Endodermal cell (in vitro differentiated cells): ENCODE results near the gene DSN1. TPM values are rescaled to one million over a fixed set of nuclear protein-coding genes. Genes with fewer than 3 reads are reported as not detected.
A peak's percentile ranks its signal among the peaks of the same experiment; 100 is the strongest.

ENCODE experiments used
- DNase-seq: peaks from one replicate; pipeline ENCODE4 v3.0.0-alpha.2; 2017
- H3K27ac ChIP-seq: 2 replicates; pipeline ENCODE4 v1.5.1; 2013; ENCODE audit warnings: mild to moderate bottlenecking, low read depth, low read length, moderate library complexity
- H3K27me3 ChIP-seq: 2 replicates; pipeline ENCODE4 v1.6.1; 2013; ENCODE audit warnings: mild to moderate bottlenecking, low read length, moderate library complexity; ENCODE audit not compliant: insufficient read depth, control insufficient read depth, poor library complexity, severe bottlenecking
- H3K36me3 ChIP-seq: 2 replicates; pipeline ENCODE4 v1.7.0; 2013; ENCODE audit warnings: mild to moderate bottlenecking, low read length, moderate library complexity; ENCODE audit not compliant: control insufficient read depth, insufficient read depth
- H3K4me1 ChIP-seq: one replicate; pipeline ENCODE4 v1.7.0; 2013; ENCODE audit warnings: low read length; ENCODE audit not compliant: control insufficient read depth, insufficient read depth
- H3K4me3 ChIP-seq: 2 replicates; pipeline ENCODE4 v1.5.1; 2013; ENCODE audit warnings: mild to moderate bottlenecking, low read length, moderate library complexity
- H3K9ac ChIP-seq: 2 replicates; pipeline ENCODE4 v1.6.1; 2013; ENCODE audit warnings: mild to moderate bottlenecking, low read length, moderate library complexity; ENCODE audit not compliant: poor library complexity, severe bottlenecking; ENCODE audit errors: extremely low read depth
- H3K9me3 ChIP-seq: 2 replicates; pipeline ENCODE4 v1.6.1; 2013; ENCODE audit warnings: mild to moderate bottlenecking, low read length, moderate library complexity; ENCODE audit not compliant: control insufficient read depth
- H3K27ac Mint-ChIP-seq: 2 replicates; pipeline ENCODE4 v1.8.0; 2020; ENCODE audit warnings: mixed read lengths
- H3K27me3 Mint-ChIP-seq: 2 replicates; pipeline ENCODE4 v1.8.0; 2021; ENCODE audit warnings: mild to moderate bottlenecking, mixed read lengths; ENCODE audit not compliant: insufficient read depth
- H3K36me3 Mint-ChIP-seq: 2 replicates; pipeline ENCODE4 v1.8.0; 2020; ENCODE audit warnings: low read depth, mixed read lengths
- H3K4me1 Mint-ChIP-seq: 2 replicates; pipeline ENCODE4 v1.8.0; 2020; ENCODE audit warnings: mixed read lengths
- H3K4me3 Mint-ChIP-seq: 2 replicates; pipeline ENCODE4 v1.8.0; 2020; ENCODE audit warnings: mild to moderate bottlenecking, moderate library complexity, mixed read lengths
- H3K9me3 Mint-ChIP-seq: 2 replicates; pipeline ENCODE4 v1.8.0; 2020; ENCODE audit warnings: mild to moderate bottlenecking, mixed read lengths
- WGBS, 2 experiments: methylation state at CpG; one replicate each; pipeline versions ENCODE4 v1.1.5 to v1.1.7; 2013; ENCODE audit warnings: missing lambda C conversion rate in 2 of 2, mixed read lengths in 1 of 2; ENCODE audit not compliant: insufficient coverage in 1 of 2, insufficient read length in 1 of 2; 5-methylcytosine and 5-hydroxymethylcytosine counted together
- total RNA-seq, 2 donors: library from RNA; stranded (reverse); fragmentation: NEBNext Ultra II Directional in 1 of 2; extraction: Animal tissue kit (Norgen Biotek cat#: 25700) in 1 of 2; gene quantifications; 2 replicates in 1 of 2; 3 replicates in 1 of 2; pipeline ENCODE4 v1.2.1, GENCODE V29; 2021
- TF ChIP-seq, protein P1 (sequence below): fragments of 200-600 bp; sonication (generic); conservative IDR thresholded peaks from 2 replicates; pipeline ENCODE4 v1.5.0; 2021; ENCODE audit warnings: antibody characterized with exemption, mild to moderate bottlenecking

DSN1 gene
- total RNA-seq, 2 donors from 2014 or later, result 21.4 to 32.4 TPM

DNA sequence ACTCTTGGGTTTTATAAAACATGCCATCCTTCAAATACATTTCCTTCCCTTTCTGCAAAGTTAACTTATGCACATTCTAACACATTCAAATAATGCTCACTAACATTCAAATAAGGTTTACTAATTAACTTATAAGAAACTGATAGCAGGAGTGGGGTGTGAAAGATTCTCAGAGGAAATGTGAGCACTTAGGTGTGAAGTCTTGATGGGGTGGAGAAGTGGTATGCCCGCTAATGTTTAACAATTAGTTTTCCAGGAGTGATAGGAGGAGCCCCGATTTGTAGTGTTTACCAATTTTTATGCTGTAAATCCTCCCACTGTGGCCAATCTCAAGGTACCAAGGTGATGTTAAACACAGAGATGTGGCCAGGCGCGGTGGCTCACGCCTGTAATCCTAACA, 18.3 kb upstream of the DSN1 start:
- Histone ChIP-seq H3K36me3 (peaks cover 50% of the 10 kb centered on the region), H3K9me3 (no peaks in the 10 kb centered on the region), H3K27me3 (no peaks in the 10 kb centered on the region), H3K27ac (no peak overlapping the region), H3K4me3 (no peak overlapping the region), H3K4me1 (peaks cover 4% of the 10 kb centered on the region), H3K9ac (no peak overlapping the region)
- H3K27ac Mint-ChIP-seq, result peak overlapping the region; percentile 11
- DNase-seq, result no peak
- peaks cover 11% of the 10 kb centered on the region for H3K4me1 Mint-ChIP-seq
- no peak overlapping the region for H3K4me3 Mint-ChIP-seq
- whole genome bisulfite sequencing, 2 experiments, result 70 to 95% methylated on average over 5 of the region's 5 CpGs
- peaks cover 50% of the 10 kb centered on the region for H3K36me3 Mint-ChIP-seq
- TF ChIP-seq, protein P1, sequence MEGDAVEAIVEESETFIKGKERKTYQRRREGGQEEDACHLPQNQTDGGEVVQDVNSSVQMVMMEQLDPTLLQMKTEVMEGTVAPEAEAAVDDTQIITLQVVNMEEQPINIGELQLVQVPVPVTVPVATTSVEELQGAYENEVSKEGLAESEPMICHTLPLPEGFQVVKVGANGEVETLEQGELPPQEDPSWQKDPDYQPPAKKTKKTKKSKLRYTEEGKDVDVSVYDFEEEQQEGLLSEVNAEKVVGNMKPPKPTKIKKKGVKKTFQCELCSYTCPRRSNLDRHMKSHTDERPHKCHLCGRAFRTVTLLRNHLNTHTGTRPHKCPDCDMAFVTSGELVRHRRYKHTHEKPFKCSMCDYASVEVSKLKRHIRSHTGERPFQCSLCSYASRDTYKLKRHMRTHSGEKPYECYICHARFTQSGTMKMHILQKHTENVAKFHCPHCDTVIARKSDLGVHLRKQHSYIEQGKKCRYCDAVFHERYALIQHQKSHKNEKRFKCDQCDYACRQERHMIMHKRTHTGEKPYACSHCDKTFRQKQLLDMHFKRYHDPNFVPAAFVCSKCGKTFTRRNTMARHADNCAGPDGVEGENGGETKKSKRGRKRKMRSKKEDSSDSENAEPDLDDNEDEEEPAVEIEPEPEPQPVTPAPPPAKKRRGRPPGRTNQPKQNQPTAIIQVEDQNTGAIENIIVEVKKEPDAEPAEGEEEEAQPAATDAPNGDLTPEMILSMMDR, result no peak
- H3K27me3 Mint-ChIP-seq, result no peaks in the 10 kb centered on the region
- no peaks in the 10 kb centered on the region for H3K9me3 Mint-ChIP-seq

DNA sequence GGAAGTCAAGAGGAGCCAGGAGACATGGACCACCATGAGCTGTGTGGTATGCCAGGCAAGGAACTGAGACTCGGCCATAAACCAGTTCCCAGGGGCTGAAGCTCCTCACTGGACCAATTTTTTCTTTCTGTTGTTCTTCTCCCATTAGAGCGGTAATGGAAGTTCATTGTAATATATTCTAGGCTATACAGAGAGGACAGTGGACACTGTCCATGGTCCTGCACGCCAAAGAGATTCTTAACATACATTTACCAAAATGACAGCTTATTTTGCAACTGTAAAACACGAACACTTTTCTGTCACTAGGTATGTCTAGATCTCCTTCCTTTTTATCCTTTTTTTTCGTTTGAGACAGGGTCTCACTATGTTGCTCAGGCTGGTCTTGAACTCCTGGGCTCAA, 13.1 kb upstream of the DSN1 start:
- no peak overlapping the region for H3K4me3 ChIP-seq
- Mint-ChIP-seq H3K36me3 (peaks cover 43% of the 10 kb centered on the region), H3K27ac (peak overlapping the region; percentile 55), H3K4me1 (no peaks in the 10 kb centered on the region), H3K4me3 (no peak overlapping the region), H3K9me3 (no peaks in the 10 kb centered on the region), H3K27me3 (no peaks in the 10 kb centered on the region)
- no peak overlapping the region for H3K9ac ChIP-seq
- no peak overlapping the region for H3K27ac ChIP-seq
- 89 to 90% methylated on average over 5 of the region's 5 CpGs for WGBS, 2 experiments
- H3K27me3 ChIP-seq, result no peaks in the 10 kb centered on the region
- no peaks in the 10 kb centered on the region for H3K4me1 ChIP-seq
- DNase-seq, result no peak
- H3K36me3 ChIP-seq, result peaks cover 49% of the 10 kb centered on the region
- TF ChIP-seq, protein P1, result no peak
- H3K9me3 ChIP-seq, result no peaks in the 10 kb centered on the region

DNA sequence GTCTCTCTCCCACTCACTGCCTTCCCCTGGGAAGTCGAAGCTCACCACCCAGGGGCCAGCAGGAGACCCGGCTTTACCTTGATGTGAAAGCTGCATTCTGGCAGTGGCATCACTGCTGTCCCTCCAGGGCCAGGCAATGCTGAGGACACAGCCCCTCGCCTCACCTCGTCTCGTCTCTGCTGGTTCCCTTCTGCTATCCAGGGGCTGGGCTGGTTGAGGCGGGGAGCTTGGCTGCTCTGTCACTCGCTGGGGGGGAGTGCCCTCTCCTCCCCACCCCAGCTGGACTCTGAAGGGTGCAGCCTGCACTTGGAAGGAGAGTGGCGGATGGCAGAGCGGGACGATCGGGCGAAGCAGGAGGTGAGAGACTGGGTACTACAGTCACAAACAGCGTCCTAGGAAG, 12.7 kb upstream of the DSN1 start:
- DNase-seq, result no peak
- Histone ChIP-seq H3K9ac (no peak overlapping the region), H3K9me3 (no peaks in the 10 kb centered on the region), H3K27ac (no peak overlapping the region), H3K4me3 (no peak overlapping the region), H3K4me1 (no peaks in the 10 kb centered on the region), H3K27me3 (no peaks in the 10 kb centered on the region), H3K36me3 (peaks cover 45% of the 10 kb centered on the region)
- H3K4me3 Mint-ChIP-seq, result no peak overlapping the region
- peaks cover 39% of the 10 kb centered on the region for H3K36me3 Mint-ChIP-seq
- H3K9me3 Mint-ChIP-seq, result no peaks in the 10 kb centered on the region
- H3K27me3 Mint-ChIP-seq, result no peaks in the 10 kb centered on the region
- TF ChIP-seq, protein P1, result no peak
- WGBS, 2 experiments, result 88 to 91% methylated on average over 9 to 13 of the region's 13 CpGs
- peak overlapping the region; percentile 55 for H3K27ac Mint-ChIP-seq
- no peaks in the 10 kb centered on the region for H3K4me1 Mint-ChIP-seq
